NCI-H524 (cell line): ENCODE measurements around the gene SLC7A4.

Source experiments
- DNase-seq, 2 experiments: peaks; one replicate each; lab custom pipeline; 2025; lab: John Stamatoyannopoulos, UW

The SLC7A4 gene

GRCh38 chr22:20983081-20983771 lies 49.1 kb downstream of the SLC7A4 start:
- no peak for DNase-seq

GRCh38 chr22:20982563-20982882 lies 49.8 kb downstream of the SLC7A4 start:
- DNase-seq: no peak

- peak in 1 of 2 experiments; percentile 80 for DNase-seq
Measured at GRCh38 chr22:20981787-20982562, 50.4 kb downstream of the SLC7A4 start, which contains the start of gene LZTR1. LZTR1 (plus strand) TSS chr22:20982297; CDS start chr22:20982372, 75 bp downstream.

GRCh38 chr22:20980938-20981722 lies 51.2 kb downstream of the SLC7A4 start:
- peak in 1 of 2 experiments; percentile 53 for DNase-seq

- no peak for DNase-seq
Measured at GRCh38 chr22:20980523-20980922, 51.8 kb downstream of the SLC7A4 start.

GRCh38 chr22:20979940-20980453 lies 52.4 kb downstream of the SLC7A4 start:
- no peak for DNase-seq

GRCh38 chr22:20979243-20979809 lies 53.0 kb downstream of the SLC7A4 start:
- DNase-seq: no peak
